ENCODE data around the gene PREX1.

GRCh38 chr20:48697845-48698491, 129.8 kb downstream of the PREX1 start:
- TF ChIP-seq CTCF (IDR thresholded peaks at IDR 0.05; ENCODE audit: low read depth, low read length) (no peak), MAX (IDR thresholded peaks at IDR 0.05; ENCODE audit: low read depth, low read length) (no peak), POLR2A (IDR thresholded peaks at IDR 0.05; ENCODE audit: extremely low read depth, insufficient read length) (no peak), MYC (IDR thresholded peaks at IDR 0.05; ENCODE audit: low read depth, low read length) (no peak)
